Loucy (cell line): ENCODE measurements around the gene CASP6.

ENCODE experiments used
- H2AFZ ChIP-seq: fragments of 200-600 bp; sonication (generic); 2 replicates; pipeline ENCODE4 v1.6.0; 2016; ENCODE audit warnings: antibody characterized with exemption, mild to moderate bottlenecking, low read length, moderate library complexity
- H3F3A ChIP-seq: fragments of 200-600 bp; 2 replicates; pipeline ENCODE4 v1.6.0; 2016; ENCODE audit warnings: antibody characterized with exemption, low read depth, mild to moderate bottlenecking
- H3K27me3 ChIP-seq: fragments of 200-600 bp; sonication (generic); 2 replicates; pipeline ENCODE4 v1.6.1; 2014; ENCODE audit warnings: low read length, mild to moderate bottlenecking; ENCODE audit not compliant: insufficient read depth, poor library complexity, severe bottlenecking
- H3K36me3 ChIP-seq: fragments of 200-600 bp; sonication (generic); 2 replicates; pipeline ENCODE4 v1.6.1; 2016; ENCODE audit warnings: low read length; ENCODE audit not compliant: insufficient read depth
- H3K4me1 ChIP-seq: fragments of 200-600 bp; sonication (generic); 2 replicates; pipeline ENCODE4 v1.5.1; 2014; ENCODE audit warnings: low read length, mild to moderate bottlenecking; ENCODE audit not compliant: insufficient read depth, poor library complexity, severe bottlenecking
- H3K4me2 ChIP-seq: fragments of 200-600 bp; sonication (generic); 2 replicates; pipeline ENCODE4 v1.6.0; 2014; ENCODE audit warnings: antibody characterized with exemption, low read length, low read depth, mild to moderate bottlenecking; ENCODE audit not compliant: poor library complexity, severe bottlenecking
- H3K4me3 ChIP-seq: fragments of 200-600 bp; sonication (generic); 2 replicates; pipeline ENCODE4 v1.5.1; 2014; ENCODE audit warnings: low read length, mild to moderate bottlenecking, mixed read lengths; ENCODE audit not compliant: poor library complexity, severe bottlenecking
- H3K79me2 ChIP-seq: fragments of 200-600 bp; sonication (generic); 2 replicates; pipeline ENCODE4 v1.6.1; 2014; ENCODE audit warnings: low read length; ENCODE audit not compliant: insufficient read depth
- H3K9ac ChIP-seq: fragments of 200-600 bp; sonication (generic); 2 replicates; pipeline ENCODE4 v1.6.0; 2014; ENCODE audit warnings: mild to moderate bottlenecking, low read depth, low read length, moderate library complexity; ENCODE audit not compliant: poor library complexity, severe bottlenecking
- H3K9me2 ChIP-seq: fragments of 200-600 bp; sonication (generic); replicated peaks from 2 replicates; pipeline ENCODE4 v1.6.1; 2016; ENCODE audit warnings: low read depth, low read length, mixed read lengths
- H3K9me3 ChIP-seq: fragments of 200-600 bp; sonication (generic); 2 replicates; pipeline ENCODE4 v1.6.1; 2014; ENCODE audit warnings: mild to moderate bottlenecking, antibody characterized with exemption, low read length, low read depth; ENCODE audit not compliant: insufficient read depth
- H4K20me1 ChIP-seq: fragments of 200-600 bp; sonication (generic); 2 replicates; pipeline ENCODE4 v1.6.0; 2014; ENCODE audit warnings: antibody characterized with exemption, low read length, mild to moderate bottlenecking; ENCODE audit not compliant: insufficient read depth, poor library complexity, severe bottlenecking
- CTCF ChIP-seq: fragments of 200-600 bp; sonication (generic); conservative IDR thresholded peaks from 2 replicates; pipeline ENCODE4 v1.5.1; 2014; ENCODE audit warnings: mild to moderate bottlenecking, antibody characterized with exemption, low read length
- EZH2phosphoT487 ChIP-seq: fragments of 200-600 bp; IDR thresholded peaks from 2 replicates; pipeline ENCODE4 v1.6.1; 2018; ENCODE audit warnings: antibody characterized with exemption, mild to moderate bottlenecking, moderate library complexity, borderline replicate concordance

CASP6 gene

GRCh38 chr4:109676886-109677285, 26.4 kb downstream of the CASP6 start:
- no peaks in the 10 kb centered on the region for H3K4me1 ChIP-seq
- no peaks in the 10 kb centered on the region for H3K9me3 ChIP-seq
- TF ChIP-seq EZH2phosphoT487, result no peak
- TF ChIP-seq CTCF, result peak; percentile 53
- H3K9me2 ChIP-seq, result no peaks in the 10 kb centered on the region
- H4K20me1 ChIP-seq, result no peaks in the 10 kb centered on the region
- no peak overlapping the region for H3K4me2 ChIP-seq
- no peaks in the 10 kb centered on the region for H3K27me3 ChIP-seq
- H3K4me3 ChIP-seq, result no peak overlapping the region
- no peaks in the 10 kb centered on the region for H3K79me2 ChIP-seq
- H2AFZ ChIP-seq, result no peak overlapping the region
- H3K9ac ChIP-seq, result no peak overlapping the region
- no peaks in the 10 kb centered on the region for H3F3A ChIP-seq
- no peaks in the 10 kb centered on the region for H3K36me3 ChIP-seq

GRCh38 chr4:109675843-109676242, 27.4 kb downstream of the CASP6 start:
- Histone ChIP-seq H3K4me2 (no peak overlapping the region), H4K20me1 (no peaks in the 10 kb centered on the region), H3K36me3 (no peaks in the 10 kb centered on the region), H3K27me3 (no peaks in the 10 kb centered on the region), H3K9ac (no peak overlapping the region), H3K4me3 (no peak overlapping the region), H3K9me3 (0 out of 2 replicates have a peak, but pooled peaks cover 2% of the 10 kb centered on the region), H2AFZ (no peak overlapping the region), H3K9me2 (no peaks in the 10 kb centered on the region), H3F3A (no peaks in the 10 kb centered on the region), H3K4me1 (no peaks in the 10 kb centered on the region), H3K79me2 (no peaks in the 10 kb centered on the region)
- TF ChIP-seq CTCF (no peak), EZH2phosphoT487 (no peak)

- no peak overlapping the region for H2AFZ ChIP-seq
- H3K4me2 ChIP-seq, result no peak overlapping the region
- H3K9me3 ChIP-seq, result 0 out of 2 replicates have a peak, but pooled peaks cover 3% of the 10 kb centered on the region
- no peaks in the 10 kb centered on the region for H3K27me3 ChIP-seq
- no peak overlapping the region for H3K9ac ChIP-seq
- H3K9me2 ChIP-seq, result no peaks in the 10 kb centered on the region
- no peaks in the 10 kb centered on the region for H3K4me1 ChIP-seq
- H3K36me3 ChIP-seq, result no peaks in the 10 kb centered on the region
- no peaks in the 10 kb centered on the region for H4K20me1 ChIP-seq
- H3K79me2 ChIP-seq, result no peaks in the 10 kb centered on the region
- no peak overlapping the region for H3K4me3 ChIP-seq
- TF ChIP-seq EZH2phosphoT487 (no peak), CTCF (no peak)
- H3F3A ChIP-seq, result no peaks in the 10 kb centered on the region
These were observed 28.1 kb downstream of the CASP6 start for GRCh38 chr4:109675181-109675580.
